DMS114 treated with DMSO at 0.1 percent for 48 hours (cell line): Measurements from ENCODE around the gene GALNS.

Experiments used
- DNase-seq: peaks from one replicate; lab custom pipeline; 2025; ENCODE audit not compliant: unreplicated experiment; lab: John Stamatoyannopoulos, UW

Gene GALNS

DNA sequence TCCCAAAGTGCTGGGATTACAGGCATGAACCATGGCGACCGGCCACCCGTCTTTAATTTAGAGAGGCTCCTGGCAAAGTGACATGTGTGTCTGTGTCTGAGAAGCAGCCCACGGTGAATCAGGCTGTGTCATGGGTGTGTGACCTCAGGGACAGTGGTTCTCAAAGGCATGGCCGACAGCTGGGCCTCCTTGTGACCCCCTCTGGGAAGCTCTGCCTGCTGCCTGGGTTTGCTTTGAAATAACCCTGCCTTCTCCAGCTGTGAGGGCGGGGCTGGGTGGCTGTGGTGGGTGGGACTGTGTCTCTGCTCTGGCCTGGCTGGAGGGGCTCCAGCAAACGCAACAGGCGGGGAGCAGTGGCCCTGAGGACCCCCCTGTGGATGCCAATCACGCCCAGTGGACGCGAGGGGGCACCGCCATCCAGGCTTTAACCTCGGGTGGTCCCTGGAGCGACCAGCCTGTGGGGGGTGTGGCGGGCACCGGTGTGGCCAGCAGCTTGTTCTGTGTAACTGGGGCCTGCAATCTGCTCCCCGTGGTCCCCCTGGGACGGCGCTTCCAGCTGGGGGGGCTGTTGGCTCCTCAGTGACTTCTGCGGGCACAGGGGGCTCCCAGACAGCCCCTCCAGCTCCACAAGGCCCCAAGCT is 36.2 kb downstream of the GALNS start:
- DNase-seq = no peak

DNA sequence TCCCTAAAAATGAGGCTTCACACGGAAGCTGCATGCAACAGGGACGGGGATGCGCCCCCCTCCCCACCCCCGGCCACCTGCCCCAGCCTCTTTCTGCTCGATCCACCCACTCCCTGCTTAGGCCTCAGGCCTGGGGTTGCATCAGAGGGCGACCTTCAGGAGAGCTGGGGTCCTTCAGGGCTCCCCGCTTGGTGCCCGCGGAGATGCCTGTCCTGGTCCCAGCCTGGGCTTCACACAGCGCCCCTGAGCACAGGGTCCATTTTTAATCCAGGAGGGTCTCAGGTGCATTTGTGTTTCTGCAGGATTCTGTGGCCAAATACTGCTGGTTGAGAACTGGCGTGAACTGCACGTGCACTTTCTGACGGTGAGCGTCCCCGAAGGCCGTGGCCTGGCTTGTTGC is 37.6 kb downstream of the GALNS start:
- DNase-seq = no peak

- DNase-seq = no peak
Measured at GRCh38 chr16:88818575-88818874, 38.2 kb downstream of the GALNS start.

DNA sequence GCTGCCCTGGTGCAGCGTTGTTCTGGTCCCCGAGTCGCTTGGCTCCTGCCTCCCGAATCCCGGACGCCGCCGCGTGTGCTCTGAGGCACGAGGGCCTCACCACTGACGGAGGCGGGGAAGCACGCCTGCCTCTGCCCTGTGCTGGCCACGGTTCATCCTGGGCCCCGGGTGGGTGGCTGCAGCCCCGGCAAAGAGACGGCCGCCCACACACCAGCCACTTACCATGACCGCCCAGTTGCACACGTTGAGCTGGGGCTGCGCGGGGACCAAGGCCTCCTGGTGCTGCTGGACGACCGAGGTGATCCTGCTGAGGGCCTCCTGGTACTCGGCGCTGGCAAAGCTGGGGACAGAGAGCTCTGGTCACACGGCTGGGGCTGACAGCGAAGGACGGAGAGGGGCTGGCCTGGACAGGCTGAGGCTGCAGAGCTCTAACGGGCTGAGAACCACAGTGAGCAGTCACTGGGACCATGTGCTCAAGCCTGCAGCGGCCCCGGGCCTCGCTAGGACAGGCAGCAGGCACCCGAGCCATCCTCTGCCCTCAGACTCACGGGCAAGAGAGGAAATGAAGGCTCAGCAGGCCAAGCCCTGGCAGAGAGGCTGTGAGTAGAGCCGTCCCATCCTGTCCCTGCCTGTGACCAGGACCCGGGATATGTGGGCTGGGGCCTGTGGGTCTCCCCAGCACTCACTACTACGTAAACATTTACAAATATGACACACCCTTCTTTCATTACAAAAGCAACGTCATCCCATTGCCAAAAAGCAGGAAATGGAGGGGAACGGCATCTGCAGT is 38.8 kb downstream of the GALNS start:
- no peak for DNase-seq

GRCh38 chr16:88816736-88817535 is 39.8 kb downstream of the GALNS start:
- DNase-seq = no peak

GRCh38 chr16:88815901-88816589 is 40.7 kb downstream of the GALNS start:
- DNase-seq = no peak

- DNase-seq = no peak
Measured at GRCh38 chr16:88815227-88815626, 41.5 kb downstream of the GALNS start.

GRCh38 chr16:88814144-88814502 is 42.6 kb downstream of the GALNS start:
- DNase-seq = no peak

DNA sequence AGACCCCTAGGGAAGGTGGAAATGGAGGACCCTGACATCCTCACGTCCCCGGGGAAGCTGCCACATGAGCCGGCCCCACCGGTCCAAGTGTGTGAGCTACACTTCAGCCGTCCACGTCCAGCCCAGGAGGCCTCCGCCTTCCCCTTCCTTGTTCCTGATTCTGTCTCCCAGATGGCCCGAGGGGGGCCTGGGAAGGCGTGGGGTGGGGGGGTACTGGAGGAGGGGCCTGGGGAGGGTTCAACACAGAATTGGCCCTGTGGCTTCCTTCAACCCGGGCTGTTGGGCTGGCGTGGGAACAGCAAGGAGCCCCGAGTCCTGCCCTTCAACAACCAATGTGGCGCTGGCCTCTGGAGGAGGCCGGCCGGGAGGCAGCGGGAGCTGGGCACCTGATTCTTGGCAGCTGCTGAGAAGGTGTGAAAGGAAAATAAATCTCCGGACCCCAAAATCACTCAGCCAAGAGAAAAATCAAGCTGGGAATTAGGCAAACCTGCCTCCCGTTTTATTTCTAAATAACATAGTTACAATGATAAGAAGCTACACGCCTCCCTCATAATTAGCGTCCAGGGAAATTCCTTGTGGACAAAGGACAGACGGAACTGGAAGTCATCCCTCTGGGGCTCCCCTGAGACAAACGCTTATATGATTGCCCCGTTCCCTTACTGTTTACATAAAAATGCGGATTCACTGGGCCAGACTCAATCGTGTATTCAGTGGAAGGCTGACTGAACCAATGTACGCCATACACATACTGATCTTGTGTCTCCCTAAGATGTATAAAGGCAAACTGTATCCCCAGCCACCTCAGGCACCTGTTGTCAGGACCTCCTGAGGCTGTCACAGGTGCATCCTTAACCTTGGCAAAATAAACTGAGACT is 43.2 kb downstream of the GALNS start:
- no peak for DNase-seq

- no peak for DNase-seq
Measured at GRCh38 chr16:88812513-88813268, 44.1 kb downstream of the GALNS start.

DNA sequence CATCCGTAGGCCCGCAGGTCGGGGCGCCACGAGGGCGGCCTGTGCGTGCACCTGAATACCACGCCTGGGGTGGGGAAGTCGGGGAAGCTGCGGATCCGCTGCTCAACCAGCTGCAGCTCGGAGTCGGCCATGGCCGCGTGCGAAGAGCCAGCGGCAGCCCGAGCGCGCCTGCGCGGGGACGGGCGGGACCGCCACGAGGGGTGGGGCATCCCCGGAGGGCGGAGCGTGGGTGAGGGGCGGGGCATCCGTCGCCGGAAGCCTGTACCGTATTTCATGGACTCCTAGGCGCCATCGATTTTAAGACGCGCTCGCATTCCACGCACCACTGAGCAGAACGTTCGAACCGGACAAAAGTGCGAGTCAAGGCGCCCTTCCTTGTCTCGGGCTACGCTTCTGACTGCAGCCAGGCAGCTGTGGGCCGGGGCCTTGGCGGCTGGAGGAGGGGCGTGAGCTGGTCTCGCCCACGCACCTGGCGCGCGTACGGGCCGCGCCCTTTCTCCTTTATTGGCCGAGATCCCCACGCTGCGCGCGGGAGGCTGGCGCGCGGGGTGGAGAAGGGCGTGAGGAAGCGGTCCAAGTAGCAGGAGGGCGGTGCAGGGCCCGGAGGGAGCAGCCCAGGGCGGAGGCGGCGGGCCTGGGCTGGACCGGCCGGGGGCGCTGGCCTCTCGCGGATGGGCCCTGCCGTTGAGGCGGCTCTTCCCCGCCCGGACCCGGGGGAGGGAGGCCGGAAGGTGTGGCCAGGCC is 44.8 kb downstream of the GALNS start, which contains the start of gene APRT:
TSS of gene APRT (minus strand) at position 160 of the 744 bp plus-strand sequence. CDS start at position 131, 29 bp downstream.
- no peak for DNase-seq

DNA sequence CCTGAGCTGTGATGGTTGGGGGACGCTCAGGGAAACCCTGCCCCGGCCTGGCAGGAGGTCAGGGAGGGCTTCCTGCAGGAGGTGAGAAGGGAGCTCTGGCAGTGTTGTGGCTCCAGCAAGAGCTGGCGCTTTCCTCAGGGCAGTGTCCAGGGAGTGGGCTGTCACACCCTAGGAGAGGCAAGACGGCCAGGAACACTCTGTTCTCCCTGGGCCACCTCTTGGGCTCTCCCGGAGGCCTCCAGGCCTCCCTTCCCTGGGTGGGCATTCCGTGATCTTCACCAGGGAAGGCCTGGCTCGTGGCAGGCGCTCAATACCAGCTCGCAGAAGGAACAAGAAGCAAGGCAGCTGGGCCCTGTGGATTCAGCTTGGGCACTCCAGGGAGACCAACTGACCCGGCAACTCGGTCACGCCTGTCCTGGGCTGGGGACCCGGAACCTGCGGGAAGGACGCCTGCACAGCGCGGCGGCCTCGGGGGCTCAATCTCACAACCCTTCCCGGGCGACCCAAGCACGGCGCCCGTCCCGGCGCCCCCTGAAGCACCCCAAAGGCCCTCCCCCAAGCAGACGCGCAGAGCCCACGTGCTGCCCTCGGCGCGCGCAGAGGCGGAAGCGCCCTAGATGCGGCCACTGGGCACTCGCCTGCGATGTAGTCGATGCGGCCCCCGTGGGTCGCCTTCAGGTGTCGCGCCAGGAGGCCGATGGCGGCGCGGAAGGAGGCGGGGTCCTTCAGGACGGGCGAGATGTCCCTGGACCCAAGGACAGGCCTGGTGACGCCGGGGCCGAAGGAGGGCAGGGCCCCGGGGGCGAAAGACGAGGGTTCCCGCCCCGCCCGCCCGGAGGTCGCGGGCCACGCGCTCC is 45.6 kb downstream of the GALNS start:
- no peak for DNase-seq

DNA sequence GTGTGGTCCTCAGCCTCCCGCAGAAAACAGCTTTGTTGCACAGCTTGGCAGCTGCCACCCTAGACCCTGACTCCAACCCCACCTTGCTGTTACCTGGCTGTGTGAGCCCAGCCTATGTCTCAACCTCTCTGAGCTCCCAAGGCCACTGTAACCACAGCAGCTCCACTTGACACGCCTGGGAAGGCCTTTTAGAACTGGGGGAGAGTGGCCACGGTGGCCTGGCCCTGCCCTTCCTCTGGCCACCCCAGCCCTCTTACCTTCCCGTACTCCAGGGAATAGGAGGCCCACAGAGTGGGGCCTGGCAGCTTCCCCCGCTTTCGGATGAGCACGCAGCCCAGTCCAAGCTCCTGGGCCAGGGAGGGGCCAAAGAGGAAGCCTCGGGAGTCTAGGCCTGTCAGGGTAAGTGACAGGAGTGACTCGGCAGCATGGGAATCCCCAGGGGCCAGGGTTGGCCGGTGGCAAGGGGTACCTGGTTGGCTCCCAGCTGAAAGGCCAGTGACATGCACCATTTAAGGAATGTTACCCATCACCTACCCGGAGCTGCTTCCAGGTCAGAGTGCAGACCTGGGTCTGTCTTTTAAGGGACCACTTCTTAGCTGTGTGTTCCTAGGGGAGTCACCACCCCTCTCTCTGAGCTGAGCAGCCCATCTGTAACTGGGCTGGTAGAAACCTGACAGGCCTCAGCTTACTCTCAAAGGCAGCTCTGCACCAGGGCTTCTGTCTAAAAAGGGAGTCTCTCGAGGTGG is 46.4 kb downstream of the GALNS start:
- DNase-seq = no peak

GRCh38 chr16:88809676-88810165 is 47.0 kb downstream of the GALNS start:
- DNase-seq = no peak

DNA sequence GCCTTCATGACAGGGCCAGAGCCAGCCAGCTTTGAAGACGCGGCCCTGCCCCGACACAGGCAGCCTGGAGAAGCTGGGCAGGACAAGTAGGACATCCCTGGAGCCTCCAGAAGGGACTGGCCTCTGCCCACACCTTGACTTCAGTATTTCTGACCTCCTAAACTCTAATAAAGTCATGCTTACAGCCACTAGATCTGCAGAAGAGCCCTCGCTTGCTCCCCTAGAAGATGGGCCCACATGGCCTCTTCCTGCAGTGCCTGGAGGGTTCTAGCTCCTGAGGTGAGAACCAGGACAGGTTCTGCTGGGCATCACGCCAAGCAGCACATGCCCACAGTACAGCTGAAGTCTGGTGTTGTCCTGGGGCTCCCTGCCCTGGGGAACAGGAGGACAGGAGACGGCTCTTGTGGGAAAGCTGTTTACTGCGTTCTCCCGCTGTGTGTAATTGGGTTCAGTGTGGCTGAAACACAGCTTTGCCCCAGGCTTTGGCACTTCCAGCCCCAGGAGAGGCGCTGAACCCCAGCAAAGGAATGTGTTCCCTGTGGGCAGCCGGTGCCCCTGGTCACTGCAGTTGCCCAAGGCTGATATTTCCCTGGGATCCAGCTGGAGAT is 47.6 kb downstream of the GALNS start:
- no peak for DNase-seq

DNA sequence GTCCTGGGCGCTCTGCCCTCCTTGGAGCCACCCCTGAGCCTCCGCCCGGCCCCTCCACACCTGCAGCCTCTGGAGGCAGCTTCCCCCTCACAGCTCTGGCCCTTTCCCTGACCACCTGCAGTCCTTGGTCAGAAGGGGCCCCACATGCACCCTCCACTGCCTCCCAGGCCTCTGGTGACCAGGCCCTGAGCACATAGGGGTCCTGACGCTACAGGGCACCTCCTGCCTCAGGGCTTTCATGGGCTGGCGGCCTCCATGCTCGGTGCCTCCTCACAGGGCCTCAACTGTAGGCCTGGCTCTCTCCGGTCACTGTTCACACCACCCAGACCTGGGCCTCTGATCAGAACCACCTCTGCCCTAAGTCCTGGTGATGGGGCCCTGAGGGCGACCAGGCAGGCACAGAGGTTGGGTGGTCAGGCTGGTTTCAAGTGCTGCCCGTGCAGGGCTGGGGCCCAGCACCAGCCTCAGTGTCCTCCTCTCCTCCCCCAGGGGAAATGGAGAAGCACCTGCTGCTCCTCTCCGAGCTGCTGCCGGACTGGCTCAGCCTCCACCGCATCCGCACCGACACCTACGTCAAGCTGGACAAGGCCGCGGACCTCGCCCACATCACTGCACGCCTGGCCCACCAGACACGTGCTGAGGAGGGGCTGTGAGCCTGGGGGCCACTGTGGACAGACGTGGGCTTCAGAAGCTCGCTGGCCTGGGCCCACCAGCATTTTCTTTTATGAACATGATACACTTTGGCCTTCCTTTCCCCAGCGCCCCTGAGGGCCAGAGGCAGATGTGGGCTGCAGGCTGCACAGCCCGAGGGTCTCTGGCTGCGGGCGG is 48.9 kb downstream of the GALNS start:
- DNase-seq = no peak
